Chondrocyte (in vitro differentiated cells): ENCODE measurements around the gene ANKHD1. TPM values are rescaled to one million over a fixed set of nuclear protein-coding genes. Genes with fewer than 3 reads are reported as not detected.

ENCODE experiments used
- DNase-seq: peaks from one replicate; pipeline ENCODE4 v3.0.0; 2021; ENCODE audit warnings: mixed read lengths, low spot score
- H3K27ac Mint-ChIP-seq: one replicate; pipeline ENCODE4 v1.8.0; 2021; ENCODE audit warnings: mild to moderate bottlenecking, moderate library complexity, mixed read lengths; ENCODE audit not compliant: unreplicated experiment
- H3K27me3 Mint-ChIP-seq: 2 replicates; pipeline ENCODE4 v1.8.0; 2021; ENCODE audit warnings: low read depth, mixed read lengths
- H3K36me3 Mint-ChIP-seq: 2 replicates; pipeline ENCODE4 v1.8.0; 2021; ENCODE audit warnings: low read depth, mixed read lengths
- H3K4me1 Mint-ChIP-seq: 2 replicates; pipeline ENCODE4 v1.8.0; 2021; ENCODE audit warnings: low read depth, mild to moderate bottlenecking, mixed read lengths
- H3K4me3 Mint-ChIP-seq: one replicate; pipeline ENCODE4 v1.8.0; 2021; ENCODE audit warnings: mild to moderate bottlenecking, moderate library complexity, mixed read lengths; ENCODE audit not compliant: unreplicated experiment
- H3K9me3 Mint-ChIP-seq: 2 replicates; pipeline ENCODE4 v1.8.0; 2021; ENCODE audit warnings: low read depth, mixed read lengths
- total RNA-seq: library from RNA; stranded (reverse); gene quantifications from 3 replicates; pipeline ENCODE4 v1.2.1, GENCODE V29; 2021
- TF ChIP-seq, protein P1 (sequence below): fragments of 200-600 bp; sonication (generic); IDR thresholded peaks from 2 replicates; pipeline ENCODE4 v1.5.0; 2021; ENCODE audit warnings: antibody characterized with exemption, mild to moderate bottlenecking, moderate library complexity

ANKHD1 gene
- total RNA-seq, 1 donor from 2014 or later, result 61.4 TPM

DNA sequence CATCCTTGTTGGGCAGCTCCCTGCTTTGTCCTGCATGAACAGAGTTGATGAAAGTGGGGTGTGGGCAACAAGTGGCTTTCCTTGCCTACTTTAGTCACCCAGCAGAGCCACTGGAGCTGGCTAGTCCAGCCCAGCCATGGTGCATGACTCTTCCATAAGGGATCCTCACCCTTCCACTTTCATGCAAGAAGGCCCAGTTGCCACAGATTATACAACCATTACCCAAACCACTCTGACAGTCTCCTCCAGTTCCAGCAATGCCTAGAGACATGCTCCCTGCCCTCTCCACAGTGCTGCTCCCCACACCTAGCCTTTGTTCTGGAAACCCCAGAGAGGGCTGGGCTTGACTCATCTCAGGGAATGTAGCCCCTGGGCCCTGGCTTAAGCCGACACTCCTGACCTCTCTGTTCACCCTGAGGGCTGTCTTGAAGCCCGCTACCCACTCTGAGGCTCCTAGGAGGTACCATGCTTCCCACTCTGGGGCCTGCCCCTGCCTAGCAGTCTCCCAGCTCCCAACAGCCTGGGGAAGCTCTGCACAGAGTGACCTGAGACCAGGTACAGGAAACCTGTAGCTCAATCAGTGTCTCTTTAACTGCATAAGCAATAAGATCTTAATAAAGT lies 166.9 kb downstream of the ANKHD1 start:
- TF ChIP-seq, protein P1, sequence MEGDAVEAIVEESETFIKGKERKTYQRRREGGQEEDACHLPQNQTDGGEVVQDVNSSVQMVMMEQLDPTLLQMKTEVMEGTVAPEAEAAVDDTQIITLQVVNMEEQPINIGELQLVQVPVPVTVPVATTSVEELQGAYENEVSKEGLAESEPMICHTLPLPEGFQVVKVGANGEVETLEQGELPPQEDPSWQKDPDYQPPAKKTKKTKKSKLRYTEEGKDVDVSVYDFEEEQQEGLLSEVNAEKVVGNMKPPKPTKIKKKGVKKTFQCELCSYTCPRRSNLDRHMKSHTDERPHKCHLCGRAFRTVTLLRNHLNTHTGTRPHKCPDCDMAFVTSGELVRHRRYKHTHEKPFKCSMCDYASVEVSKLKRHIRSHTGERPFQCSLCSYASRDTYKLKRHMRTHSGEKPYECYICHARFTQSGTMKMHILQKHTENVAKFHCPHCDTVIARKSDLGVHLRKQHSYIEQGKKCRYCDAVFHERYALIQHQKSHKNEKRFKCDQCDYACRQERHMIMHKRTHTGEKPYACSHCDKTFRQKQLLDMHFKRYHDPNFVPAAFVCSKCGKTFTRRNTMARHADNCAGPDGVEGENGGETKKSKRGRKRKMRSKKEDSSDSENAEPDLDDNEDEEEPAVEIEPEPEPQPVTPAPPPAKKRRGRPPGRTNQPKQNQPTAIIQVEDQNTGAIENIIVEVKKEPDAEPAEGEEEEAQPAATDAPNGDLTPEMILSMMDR, result no peak
- H3K27me3 Mint-ChIP-seq, result no peaks in the 10 kb centered on the region
- H3K36me3 Mint-ChIP-seq, result peaks cover 12% of the 10 kb centered on the region
- no peak overlapping the region for H3K27ac Mint-ChIP-seq
- DNase-seq, result no peak
- H3K4me1 Mint-ChIP-seq, result peaks cover 29% of the 10 kb centered on the region
- H3K4me3 Mint-ChIP-seq, result no peak overlapping the region
- H3K9me3 Mint-ChIP-seq, result no peaks in the 10 kb centered on the region

DNA sequence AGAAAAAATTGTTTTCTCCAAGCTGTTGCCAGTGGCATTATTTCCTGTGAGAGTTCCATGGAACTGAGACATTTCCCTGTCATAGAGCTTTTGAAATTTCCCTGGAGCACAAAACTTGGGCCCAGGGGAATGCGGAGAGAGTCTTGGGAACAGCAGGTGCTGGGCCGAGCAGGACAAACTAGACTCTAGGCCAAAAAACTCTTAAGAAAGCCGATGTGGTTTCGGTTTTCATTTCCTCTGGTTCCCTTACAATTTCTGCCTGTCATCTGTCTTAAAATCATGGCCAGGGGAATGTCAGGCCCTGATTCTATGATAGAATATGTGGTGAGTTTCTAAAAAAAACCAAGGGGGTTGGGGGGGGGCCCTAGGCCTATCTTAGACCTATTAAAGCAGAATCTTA lies 167.6 kb downstream of the ANKHD1 start:
- no peaks in the 10 kb centered on the region for H3K9me3 Mint-ChIP-seq
- H3K36me3 Mint-ChIP-seq, result peaks cover 12% of the 10 kb centered on the region
- no peak overlapping the region for H3K4me3 Mint-ChIP-seq
- H3K4me1 Mint-ChIP-seq, result peaks cover 27% of the 10 kb centered on the region
- no peaks in the 10 kb centered on the region for H3K27me3 Mint-ChIP-seq
- TF ChIP-seq, protein P1, result no peak
- no peak overlapping the region for H3K27ac Mint-ChIP-seq
- DNase-seq, result no peak

DNA sequence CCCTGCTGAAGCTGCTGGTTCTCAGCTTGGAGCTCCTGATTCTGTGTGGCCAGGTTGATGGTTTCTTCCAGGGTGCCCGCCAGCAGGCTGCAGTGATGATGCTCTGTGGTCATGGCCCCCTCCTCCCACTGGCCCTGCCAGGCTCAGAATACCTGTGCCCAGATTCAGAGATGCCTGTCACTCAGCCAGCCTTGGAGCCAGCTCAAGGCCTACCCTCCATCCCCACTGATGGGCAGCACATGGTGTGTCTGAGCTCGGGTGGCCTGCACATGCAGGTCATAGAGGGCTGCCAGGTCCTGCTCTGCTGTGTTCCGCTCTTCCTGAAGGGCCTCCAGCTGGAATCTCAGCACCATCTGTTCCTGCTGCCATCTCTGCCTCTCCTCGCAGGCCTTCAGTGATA lies 168.4 kb downstream of the ANKHD1 start:
- Mint-ChIP-seq H3K9me3 (no peaks in the 10 kb centered on the region), H3K36me3 (peaks cover 10% of the 10 kb centered on the region), H3K4me3 (no peak overlapping the region), H3K27me3 (no peaks in the 10 kb centered on the region), H3K27ac (no peak overlapping the region), H3K4me1 (peaks cover 28% of the 10 kb centered on the region)
- TF ChIP-seq, protein P1, result no peak
- DNase-seq, result no peak

DNA sequence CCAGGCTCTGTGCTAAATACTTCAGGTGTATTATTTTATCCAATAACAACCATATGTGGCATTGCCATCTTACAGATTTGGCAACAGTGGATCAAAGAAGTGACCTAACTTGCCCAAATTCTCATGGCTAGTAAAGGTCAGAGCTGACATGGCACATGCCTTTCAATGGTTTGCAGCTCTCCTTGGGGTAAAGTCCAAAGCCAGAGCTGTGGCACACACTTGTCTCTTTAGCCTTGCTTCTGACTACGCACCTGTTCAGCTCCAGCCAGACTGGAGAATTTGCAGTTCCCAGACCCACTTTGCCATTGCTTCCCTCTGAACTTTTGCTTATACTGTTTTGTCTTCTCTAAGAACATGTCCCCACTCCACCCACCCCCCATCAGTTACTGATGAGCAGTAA lies 168.9 kb downstream of the ANKHD1 start:
- no peak for DNase-seq
- no peak overlapping the region for H3K27ac Mint-ChIP-seq

DNA sequence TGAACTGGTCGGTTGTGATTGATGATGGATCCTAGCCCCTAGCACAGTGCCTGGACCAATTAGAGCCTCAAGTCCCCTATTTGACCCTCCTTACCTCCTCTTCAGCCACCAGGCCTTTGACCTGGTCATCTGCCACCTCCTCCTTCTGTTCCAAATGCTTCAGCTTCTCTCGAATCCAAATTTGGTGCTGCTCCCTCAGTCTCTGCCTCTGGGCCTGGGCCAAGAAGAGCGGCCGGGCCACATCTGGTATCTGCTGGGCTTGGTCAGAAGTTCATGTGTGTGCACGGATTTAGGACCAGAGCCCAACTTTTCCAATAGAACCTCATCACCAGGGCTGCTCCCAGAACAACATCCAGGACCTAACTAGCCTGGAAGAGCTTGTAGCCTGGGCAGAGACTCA lies 169.5 kb downstream of the ANKHD1 start:
- no peak overlapping the region for H3K4me3 Mint-ChIP-seq
- TF ChIP-seq, protein P1, result no peak

More for the DNA sequence above, 168.9 kb downstream of the ANKHD1 start:
- Mint-ChIP-seq H3K9me3 (no peaks in the 10 kb centered on the region), H3K27me3 (no peaks in the 10 kb centered on the region), H3K4me1 (peaks cover 28% of the 10 kb centered on the region), H3K4me3 (no peak overlapping the region), H3K36me3 (peaks cover 10% of the 10 kb centered on the region)
- TF ChIP-seq, protein P1, result no peak

More for the DNA sequence above, 169.5 kb downstream of the ANKHD1 start:
- Mint-ChIP-seq H3K9me3 (no peaks in the 10 kb centered on the region), H3K36me3 (peaks cover 10% of the 10 kb centered on the region), H3K27ac (no peak overlapping the region), H3K27me3 (no peaks in the 10 kb centered on the region), H3K4me1 (peaks cover 23% of the 10 kb centered on the region)
- no peak for DNase-seq
